Upper lobe of right lung (tissue), 1 donor: Measurements from ENCODE around the gene INMT. TPM values are rescaled to one million over a fixed set of nuclear protein-coding genes. Genes with fewer than 3 reads are reported as not detected.
A peak's percentile ranks its signal among the peaks of the same experiment; 100 is the strongest.

ENCODE experiments used
- ATAC-seq: fragments of 200-7000 bp; cut with Tn5 transposase; one replicate; pipeline ENCODE4 v1.9.1; 2020; ENCODE audit warnings: mild to moderate bottlenecking, moderate library complexity
- DNase-seq: peaks from one replicate; pipeline ENCODE4 v3.0.0-alpha.2; 2020
- H3K27ac ChIP-seq: fragments of 200-600 bp; one replicate; pipeline ENCODE4 v1.8.0; 2022
- H3K27me3 ChIP-seq: fragments of 200-600 bp; one replicate; pipeline ENCODE4 v1.8.0; 2022; ENCODE audit warnings: mild to moderate bottlenecking
- H3K36me3 ChIP-seq: fragments of 200-600 bp; one replicate; pipeline ENCODE4 v1.8.0; 2022
- H3K4me1 ChIP-seq: fragments of 200-600 bp; one replicate; pipeline ENCODE4 v1.8.0; 2022
- H3K4me3 ChIP-seq: fragments of 200-600 bp; one replicate; pipeline ENCODE4 v1.8.0; 2022; ENCODE audit warnings: mild to moderate bottlenecking
- H3K9me3 ChIP-seq: fragments of 200-600 bp; one replicate; pipeline ENCODE4 v1.8.0; 2022
- CTCF ChIP-seq: fragments of 200-600 bp; IDR thresholded peaks from one replicate; pipeline ENCODE4 v1.8.0; 2022; ENCODE audit warnings: antibody characterized with exemption
- intact Hi-C: fragments of 100-400 bp; cut with DNase I; formaldehyde crosslinking; loops from one replicate; pipeline ENCODE4 v1.11.0; 2022
- total RNA-seq: library from RNA; stranded (reverse); fragmentation: NEBNext Ultra II Directional; extraction: Animal tissue kit (Norgen Biotek cat#: 25700); gene quantifications from one replicate; pipeline ENCODE4 v1.2.1, GENCODE V29; 2021
- donor health status: DM: no; HTN: yes; CAD: no; lungs with severe emphysema.

Gene INMT
- total RNA-seq, 1 donor from 2014 or later: 501 TPM

GRCh38 chr7:30771174-30771879 lies 19.4 kb downstream of the INMT start, which contains the start of gene MINDY4:
TSS of gene MINDY4 (plus strand) at chr7:30771417. CDS start at chr7:30771494, 77 bp downstream.
- H3K4me1 ChIP-seq: peaks cover 20% of the 10 kb centered on the region
- ATAC-seq (peak; percentile 95), DNase-seq (peak; percentile 91)
- no peaks in the 10 kb centered on the region for H3K36me3 ChIP-seq
- H3K4me3 ChIP-seq: peak within 1 kb of the TSS; percentile 91
- intact Hi-C loops: no loop called here
- H3K27me3 ChIP-seq: no peaks in the 10 kb centered on the region
- H3K9me3 ChIP-seq: no peaks in the 10 kb centered on the region
- H3K27ac ChIP-seq: peak within 1 kb of the TSS; percentile 89
- TF ChIP-seq CTCF: peak; percentile 6

- peak overlapping the region; percentile 89 for H3K27ac ChIP-seq
- intact Hi-C loops: no loop called here
- no peak for TF ChIP-seq CTCF
Measured at GRCh38 chr7:30771880-30772425, 20.0 kb downstream of the INMT start.

GRCh38 chr7:30772984-30773383 lies 21.0 kb downstream of the INMT start:
- no peak overlapping the region for H3K27ac ChIP-seq
- peaks cover 16% of the 10 kb centered on the region for H3K4me1 ChIP-seq
- DNase-seq (no peak), ATAC-seq (no peak)
- H3K36me3 ChIP-seq: no peaks in the 10 kb centered on the region
- no peaks in the 10 kb centered on the region for H3K9me3 ChIP-seq
- H3K4me3 ChIP-seq: no peak overlapping the region
- no peak for TF ChIP-seq CTCF
- H3K27me3 ChIP-seq: no peaks in the 10 kb centered on the region
- intact Hi-C loops: no loop called here

More at GRCh38 chr7:30771880-30772425, 20.0 kb downstream of the INMT start:
- H3K4me1 ChIP-seq: peaks cover 17% of the 10 kb centered on the region
- peak overlapping the region; percentile 91 for H3K4me3 ChIP-seq
- no peaks in the 10 kb centered on the region for H3K36me3 ChIP-seq
- H3K9me3 ChIP-seq: no peaks in the 10 kb centered on the region
- DNase-seq: no peak
- H3K27me3 ChIP-seq: no peaks in the 10 kb centered on the region
- no peak for ATAC-seq

GRCh38 chr7:30775992-30776391 lies 24.1 kb downstream of the INMT start:
- Histone ChIP-seq H3K4me1 (peaks cover 11% of the 10 kb centered on the region), H3K36me3 (peaks cover 13% of the 10 kb centered on the region), H3K27ac (no peak overlapping the region), H3K27me3 (no peaks in the 10 kb centered on the region), H3K4me3 (no peak overlapping the region), H3K9me3 (no peaks in the 10 kb centered on the region)
- intact Hi-C loops: no loop called here
- ATAC-seq (no peak), DNase-seq (no peak)
- no peak for TF ChIP-seq CTCF

- Histone ChIP-seq H3K36me3 (peaks cover 22% of the 10 kb centered on the region), H3K9me3 (no peaks in the 10 kb centered on the region), H3K4me3 (no peak overlapping the region), H3K27me3 (no peaks in the 10 kb centered on the region), H3K4me1 (peaks cover 9% of the 10 kb centered on the region), H3K27ac (no peak overlapping the region)
- no peak for DNase-seq
- intact Hi-C loops: no loop called here
- no peak for ATAC-seq
- no peak for TF ChIP-seq CTCF
Measured at GRCh38 chr7:30776971-30777370, 25.0 kb downstream of the INMT start.
